ENCODE results near the gene EHD1.

The EHD1 gene

GRCh38 chr11:64842851-64843685 is 35.4 kb downstream of the EHD1 start:
- DNase-seq (ENCODE audit: low read depth in 2 of 2), result no peak

- DNase-seq (ENCODE audit: low read depth in 2 of 2), result no peak
Measured at GRCh38 chr11:64842366-64842759, 36.1 kb downstream of the EHD1 start.

GRCh38 chr11:64841592-64842365 is 36.6 kb downstream of the EHD1 start:
- DNase-seq (ENCODE audit: low read depth in 2 of 2), result no peak

- no peak for DNase-seq (ENCODE audit: low read depth in 2 of 2)
Measured at GRCh38 chr11:64839887-64840782, 38.3 kb downstream of the EHD1 start.

- DNase-seq (ENCODE audit: low read depth in 2 of 2), result no peak
Measured at GRCh38 chr11:64839335-64839734, 39.1 kb downstream of the EHD1 start.

GRCh38 chr11:64838600-64839334 is 39.7 kb downstream of the EHD1 start:
- DNase-seq (ENCODE audit: low read depth in 2 of 2), result no peak

- no peak for DNase-seq (ENCODE audit: low read depth in 2 of 2)
Measured at GRCh38 chr11:64837887-64838351, 40.5 kb downstream of the EHD1 start.

GRCh38 chr11:64836448-64837072 is 41.9 kb downstream of the EHD1 start:
- DNase-seq (ENCODE audit: low read depth in 2 of 2), result no peak

- no peak for DNase-seq (ENCODE audit: low read depth in 2 of 2)
Measured at GRCh38 chr11:64835616-64836447, 42.6 kb downstream of the EHD1 start.

GRCh38 chr11:64834723-64835615 is 43.5 kb downstream of the EHD1 start:
- no peak for DNase-seq (ENCODE audit: low read depth in 2 of 2)

GRCh38 chr11:64834031-64834722 is 44.2 kb downstream of the EHD1 start:
- no peak for DNase-seq (ENCODE audit: low read depth in 2 of 2)

- DNase-seq (ENCODE audit: low read depth in 2 of 2), result no peak
Measured at GRCh38 chr11:64833509-64833908, 44.9 kb downstream of the EHD1 start.

- DNase-seq (ENCODE audit: low read depth in 2 of 2), result no peak
Measured at GRCh38 chr11:64833198-64833502, 45.3 kb downstream of the EHD1 start.

- no peak for DNase-seq (ENCODE audit: low read depth in 2 of 2)
Measured at GRCh38 chr11:64832467-64833197, 45.8 kb downstream of the EHD1 start.

GRCh38 chr11:64831411-64831891 is 47.0 kb downstream of the EHD1 start:
- DNase-seq (ENCODE audit: low read depth in 2 of 2), result no peak

- DNase-seq (ENCODE audit: low read depth in 2 of 2), result no peak
Measured at GRCh38 chr11:64829536-64830251, 48.7 kb downstream of the EHD1 start.

- DNase-seq (ENCODE audit: low read depth in 2 of 2), result no peak
Measured at GRCh38 chr11:64827451-64827839, 51.0 kb downstream of the EHD1 start.
